Umbilical cord (tissue), 2 donors: ENCODE measurements around the gene ZNF490. TPM values are rescaled to one million over a fixed set of nuclear protein-coding genes. Genes with fewer than 3 reads are reported as not detected.

Experiments used
- DNase-seq: peaks from one replicate; pipeline ENCODE4 v3.0.0-alpha.2; 2015; ENCODE audit warnings: low spot score
- total RNA-seq: library from RNA; depleted of rRNA; stranded (reverse); fragments of >200 nt; gene quantifications from one replicate; pipeline ENCODE4 v1.2.3, GENCODE V29; 2014; ENCODE audit warnings: low replicate concordance; ENCODE audit not compliant: insufficient read depth

ZNF490 gene
- total RNA-seq, 1 donor from 2014 or later: 4.1 TPM

DNA sequence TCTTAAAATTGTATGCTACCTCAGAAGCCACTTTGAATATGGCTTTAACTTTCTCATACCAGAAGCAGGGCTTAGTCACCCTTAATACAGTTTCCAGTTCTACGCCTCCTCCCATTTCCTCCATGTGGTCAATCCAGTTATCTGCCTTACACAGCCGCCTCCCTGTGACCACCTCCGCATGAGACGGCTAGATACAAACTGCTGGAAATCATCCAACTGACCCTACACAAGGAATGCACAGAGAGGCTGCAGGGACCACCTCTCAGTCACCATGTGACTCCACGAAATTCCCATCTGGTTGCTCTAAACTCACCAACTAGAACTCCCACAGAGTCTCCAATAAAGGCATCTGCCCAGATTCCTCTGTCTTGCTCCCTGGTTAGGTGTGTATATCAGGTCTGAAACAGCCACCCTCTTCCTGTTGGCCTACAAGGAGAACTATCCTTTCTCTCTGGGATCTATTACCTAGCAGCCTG is 66.2 kb downstream of the ZNF490 start:
- DNase-seq: peak; percentile 24

DNA sequence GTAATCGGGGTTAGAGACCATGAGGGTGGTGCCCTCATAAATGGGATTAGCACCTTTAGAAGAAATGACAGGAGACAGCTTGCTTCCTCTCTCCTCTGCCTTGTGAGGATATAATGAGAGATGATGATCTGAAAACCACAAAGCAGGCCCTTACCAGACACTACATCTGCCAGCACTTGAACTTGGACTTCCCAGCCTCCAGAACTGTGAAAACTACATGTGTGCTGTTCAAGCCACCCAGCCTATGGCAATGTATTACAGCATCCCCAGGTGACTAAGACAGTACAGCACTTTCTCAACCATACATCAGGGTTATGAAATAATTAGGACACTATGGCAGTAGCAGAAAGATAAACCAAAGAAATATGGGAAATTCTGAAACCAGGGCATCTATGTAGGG is 66.8 kb downstream of the ZNF490 start:
- DNase-seq: no peak

Other genes starting within 250 kb of the ZNF490 start
- gene ZNF442, start 245.1 kb downstream of the ZNF490 start, total RNA-seq: 10.6 TPM
- 10.4 TPM for gene ZNF799, start 209.5 kb downstream of the ZNF490 start, total RNA-seq
- 9.1 TPM for gene ZNF443, start 169.8 kb downstream of the ZNF490 start, total RNA-seq
- 7.9 TPM for gene ZNF709, start 126.0 kb downstream of the ZNF490 start, total RNA-seq
- 26.5 TPM for gene ZNF564, start 59.3 kb downstream of the ZNF490 start, total RNA-seq
- 19.0 TPM for gene ZNF791, start 107 bp upstream of the ZNF490 start, total RNA-seq
- gene MAN2B1, start 55.9 kb upstream of the ZNF490 start, total RNA-seq: 22.1 TPM
- 24.8 TPM for gene WDR83, start 56.0 kb upstream of the ZNF490 start, total RNA-seq
- 36.4 TPM for gene DHPS, start 71.1 kb upstream of the ZNF490 start, total RNA-seq
- not detected for gene GNG14, start 77.2 kb upstream of the ZNF490 start, total RNA-seq
- not detected for gene FBXW9, start 85.8 kb upstream of the ZNF490 start, total RNA-seq
- gene TNPO2, start 113.1 kb upstream of the ZNF490 start, total RNA-seq: 18.5 TPM
- gene TRIR, start 123.9 kb upstream of the ZNF490 start, total RNA-seq: 116 TPM
- gene GET3, start 126.7 kb upstream of the ZNF490 start, total RNA-seq: 25.0 TPM
- gene BEST2, start 141.0 kb upstream of the ZNF490 start, total RNA-seq: not detected
- 17.1 TPM for gene HOOK2, start 164.7 kb upstream of the ZNF490 start, total RNA-seq
- 277 TPM for gene JUNB, start 180.7 kb upstream of the ZNF490 start, total RNA-seq
- gene PRDX2, start 191.0 kb upstream of the ZNF490 start, total RNA-seq: 112 TPM
- not detected for gene THSD8, start 191.3 kb upstream of the ZNF490 start, total RNA-seq
- 5.3 TPM for gene RNASEH2A, start 195.8 kb upstream of the ZNF490 start, total RNA-seq
- not detected for gene RTBDN, start 223.8 kb upstream of the ZNF490 start, total RNA-seq
- 2.2 TPM for gene MAST1, start 227.7 kb upstream of the ZNF490 start, total RNA-seq